GM12864 (cell line): ENCODE measurements around the gene DIPK1A.

Source experiments
- DNase-seq: peaks from one replicate; pipeline ENCODE4 v3.0.0-alpha.2; 2011; ENCODE audit warnings: low read depth
- H3K4me3 ChIP-seq: 2 replicates; pipeline ENCODE4 v1.5.1; 2011; ENCODE audit warnings: mild to moderate bottlenecking, low read depth, low read length, control low read depth
- CTCF ChIP-seq: IDR thresholded peaks from 2 replicates; pipeline ENCODE4 v1.5.1; 2011; ENCODE audit warnings: low read depth, mild to moderate bottlenecking, moderate library complexity, low read length, control low read depth, inconsistent platforms; ENCODE audit errors: missing control alignments

Gene DIPK1A

GRCh38 chr1:92926873-92927272, 34.4 kb downstream of the DIPK1A start:
- TF ChIP-seq CTCF = no peak
- H3K4me3 ChIP-seq = no peak overlapping the region
- DNase-seq = no peak

- H3K4me3 ChIP-seq = no peak overlapping the region
- DNase-seq = no peak
Observed at GRCh38 chr1:92924501-92924900, 36.8 kb downstream of the DIPK1A start.

GRCh38 chr1:92923664-92924063, 37.6 kb downstream of the DIPK1A start:
- DNase-seq = no peak
- TF ChIP-seq CTCF = no peak
- no peak overlapping the region for H3K4me3 ChIP-seq

More at GRCh38 chr1:92924501-92924900, 36.8 kb downstream of the DIPK1A start:
- no peak for TF ChIP-seq CTCF

- H3K4me3 ChIP-seq = no peak overlapping the region
- TF ChIP-seq CTCF = no peak
- DNase-seq = no peak
Observed at GRCh38 chr1:92922356-92923035, 38.8 kb downstream of the DIPK1A start.

GRCh38 chr1:92921031-92922023, 39.9 kb downstream of the DIPK1A start:
- TF ChIP-seq CTCF = no peak
- DNase-seq = no peak
- no peak overlapping the region for H3K4me3 ChIP-seq

- H3K4me3 ChIP-seq = no peak overlapping the region
- no peak for TF ChIP-seq CTCF
- no peak for DNase-seq
Observed at GRCh38 chr1:92916899-92917298, 44.4 kb downstream of the DIPK1A start.
